GM19452 (cell line): Measurements from ENCODE around the gene TPSB2.
"Not testable (repeated sequence)": the region's sequence is repeated elsewhere in the genome, so short reads cannot be mapped to it uniquely, and the experiment has no call there.

Experiments used
- ATAC-seq: cut with Tn5 transposase; IDR thresholded peaks from one replicate; pipeline ENCODE4 v1.9.1; 2021; ENCODE audit not compliant: unreplicated experiment

Gene TPSB2

GRCh38 chr16:1243907-1244850, 14.2 kb upstream of the TPSB2 start:
- ATAC-seq: not testable (repeated sequence)

GRCh38 chr16:1243363-1243762, 13.4 kb upstream of the TPSB2 start:
- not testable (repeated sequence) for ATAC-seq

GRCh38 chr16:1241081-1241480, 11.1 kb upstream of the TPSB2 start:
- not testable (repeated sequence) for ATAC-seq

- ATAC-seq: not testable (repeated sequence)
Observed at GRCh38 chr16:1240436-1240835, 10.5 kb upstream of the TPSB2 start, which contains the start of gene TPSAB1. TSS of gene TPSAB1 (plus strand) at chr16:1240705. CDS start at chr16:1240939, 234 bp downstream.

GRCh38 chr16:1239575-1239974, 9.6 kb upstream of the TPSB2 start:
- not testable (repeated sequence) for ATAC-seq

GRCh38 chr16:1238909-1239308, 8.9 kb upstream of the TPSB2 start:
- not testable (repeated sequence) for ATAC-seq

GRCh38 chr16:1237990-1238389, 8.0 kb upstream of the TPSB2 start:
- no peak for ATAC-seq

GRCh38 chr16:1236659-1237058, 6.7 kb upstream of the TPSB2 start:
- ATAC-seq: not testable (repeated sequence)

- ATAC-seq: not testable (repeated sequence)
Observed at GRCh38 chr16:1232049-1232748, 2.2 kb upstream of the TPSB2 start.

GRCh38 chr16:1231301-1231700, 1.3 kb upstream of the TPSB2 start:
- not testable (repeated sequence) for ATAC-seq

GRCh38 chr16:1230471-1231212, 658 bp upstream of the TPSB2 start:
- not testable (repeated sequence) for ATAC-seq

- ATAC-seq: not testable (repeated sequence)
Observed at GRCh38 chr16:1229476-1229875, 508 bp downstream of the TPSB2 start.

GRCh38 chr16:1228227-1228626, 1.8 kb downstream of the TPSB2 start:
- not testable (repeated sequence) for ATAC-seq

- ATAC-seq: not testable (repeated sequence)
Observed at GRCh38 chr16:1226692-1227091, 3.3 kb downstream of the TPSB2 start.

GRCh38 chr16:1225728-1226311, 4.2 kb downstream of the TPSB2 start:
- ATAC-seq: not testable (repeated sequence)

- no peak for ATAC-seq
Observed at GRCh38 chr16:1225051-1225451, 4.9 kb downstream of the TPSB2 start, which contains the start of gene TPSG1. TSS of gene TPSG1 (minus strand) at chr16:1225268. CDS start at chr16:1225252, 16 bp downstream.

- no peak for ATAC-seq
Observed at GRCh38 chr16:1224558-1224957, 5.4 kb downstream of the TPSB2 start.

GRCh38 chr16:1223355-1224214, 6.4 kb downstream of the TPSB2 start:
- no peak for ATAC-seq

- ATAC-seq: no peak
Observed at GRCh38 chr16:1222553-1223354, 7.2 kb downstream of the TPSB2 start.
